Measurements from ENCODE around the gene RAPGEF5.

RAPGEF5 gene

DNA sequence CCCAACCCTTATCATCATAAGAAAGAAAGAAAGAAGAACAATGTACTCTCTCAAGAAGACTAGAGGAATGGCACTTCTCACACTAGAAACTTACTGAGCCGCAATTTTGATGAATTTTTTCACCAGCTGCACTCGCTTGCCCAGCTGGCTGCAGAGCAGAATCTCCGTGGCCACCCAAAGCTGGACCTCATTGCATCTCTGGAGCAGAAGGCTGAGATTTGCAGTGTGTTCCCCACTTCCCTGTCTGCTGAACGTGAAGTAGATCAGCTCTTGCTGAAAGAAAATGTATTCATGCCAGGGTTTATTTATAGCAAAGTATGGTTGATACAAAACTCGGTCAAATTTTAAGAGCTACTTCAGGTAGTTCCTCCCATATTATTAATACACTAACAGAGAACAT is 212.0 kb downstream of the RAPGEF5 start:
- DNase-seq, result no peak

DNA sequence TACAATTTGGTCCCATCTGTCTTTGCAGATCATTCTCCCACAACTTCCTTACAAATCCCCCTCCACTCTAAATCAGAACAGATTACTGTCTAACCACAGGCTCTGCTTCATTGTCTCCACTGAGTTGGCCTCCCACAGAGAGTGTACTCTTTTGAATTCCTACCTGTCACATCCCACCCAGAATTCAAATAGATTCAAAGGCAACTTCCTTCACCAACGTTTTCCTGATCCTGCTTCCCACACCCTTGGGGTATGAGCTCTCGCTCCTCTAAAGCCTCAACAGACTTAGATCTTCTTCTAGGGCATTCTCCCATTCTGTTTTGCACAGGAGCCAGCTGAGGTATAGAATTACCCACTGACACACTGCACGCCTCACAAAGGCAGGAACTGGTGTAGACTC is 213.5 kb downstream of the RAPGEF5 start:
- DNase-seq, result no peak

GRCh38 chr7:22142572-22142971 is 214.4 kb downstream of the RAPGEF5 start:
- DNase-seq, result no peak

GRCh38 chr7:22141355-22141754 is 215.6 kb downstream of the RAPGEF5 start:
- no peak for DNase-seq

- DNase-seq, result no peak
Observed at GRCh38 chr7:22140578-22140977, 216.4 kb downstream of the RAPGEF5 start.

DNA sequence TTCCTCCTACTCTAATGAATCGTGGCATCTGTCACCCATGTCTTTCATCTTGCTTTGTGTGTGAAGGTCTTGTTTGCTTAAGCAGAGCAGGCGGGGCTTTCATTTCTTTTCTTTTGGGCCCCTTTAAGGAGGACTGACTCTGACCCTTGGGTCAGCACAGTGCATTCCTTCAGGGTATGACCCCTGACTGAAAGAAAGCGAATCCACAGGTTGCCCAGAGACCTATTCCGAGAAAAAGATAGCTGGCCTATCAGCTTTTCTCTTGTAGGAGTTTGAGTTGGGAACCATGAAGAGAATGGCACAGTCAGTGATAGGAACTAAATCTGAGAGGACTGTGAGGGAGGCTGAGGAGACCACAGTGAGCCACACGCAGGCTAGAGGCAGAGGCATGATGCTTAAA is 218.1 kb downstream of the RAPGEF5 start:
- DNase-seq, result no peak

GRCh38 chr7:22138106-22138505 is 218.8 kb downstream of the RAPGEF5 start:
- DNase-seq, result no peak

- DNase-seq, result no peak
Observed at GRCh38 chr7:22137466-22137865, 219.5 kb downstream of the RAPGEF5 start.

DNA sequence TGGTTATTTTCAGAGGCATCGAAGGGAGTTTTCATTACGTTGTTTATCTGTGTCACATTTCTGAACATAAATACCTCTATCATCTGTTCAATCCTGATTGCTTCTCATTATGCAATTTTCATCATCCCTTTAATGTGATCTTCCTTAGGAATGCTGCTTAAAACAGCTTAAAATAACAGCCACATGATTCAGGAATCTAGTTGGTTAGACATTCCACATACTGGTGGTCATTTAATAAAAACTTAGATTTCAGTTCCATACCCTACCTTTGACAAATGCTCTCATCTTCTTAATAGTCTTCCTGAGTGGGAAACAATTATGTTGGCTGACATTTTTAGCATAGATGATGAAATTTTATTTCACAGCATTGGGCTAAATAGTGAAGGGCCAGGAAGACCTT is 219.9 kb downstream of the RAPGEF5 start:
- no peak for DNase-seq

DNA sequence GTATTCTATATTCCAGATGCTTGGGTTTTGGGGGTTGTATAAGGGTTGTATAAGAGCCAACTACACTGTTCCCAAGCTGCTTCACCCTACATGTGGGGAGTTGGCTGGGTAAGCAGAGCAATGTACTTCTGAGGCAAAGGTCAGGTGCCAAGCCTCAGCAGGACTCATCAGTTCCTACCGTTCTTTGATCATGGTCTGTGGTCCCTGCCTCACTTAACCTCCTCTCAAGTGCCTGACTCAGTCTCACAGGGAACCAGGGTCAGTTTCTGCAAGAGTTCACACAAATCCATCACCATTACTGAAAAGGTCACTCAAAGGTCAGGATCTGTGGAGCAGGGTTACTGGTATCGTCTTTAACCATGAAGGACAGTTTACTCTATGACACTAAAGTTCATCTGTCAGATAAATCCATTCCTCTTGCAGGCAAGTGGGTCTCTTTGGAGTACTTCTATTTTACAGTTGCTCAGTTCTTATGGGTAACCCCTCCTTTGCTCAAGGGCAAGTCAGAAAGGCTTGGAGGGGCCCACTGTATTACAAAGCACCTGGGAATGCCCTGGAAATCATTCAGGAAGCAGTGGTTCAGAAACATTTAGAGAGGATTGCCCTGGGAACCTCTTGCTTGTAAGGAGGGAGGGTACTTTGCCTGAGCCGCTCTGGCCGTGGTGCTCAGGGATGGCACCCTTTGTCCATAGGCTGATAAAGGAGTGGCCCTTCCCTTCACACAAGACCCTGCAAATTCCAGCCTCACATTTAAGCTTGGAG is 227.0 kb downstream of the RAPGEF5 start:
- no peak for DNase-seq

- no peak for DNase-seq
Observed at GRCh38 chr7:22129166-22129565, 227.8 kb downstream of the RAPGEF5 start.

GRCh38 chr7:22128528-22128920 is 228.4 kb downstream of the RAPGEF5 start:
- no peak for DNase-seq

- no peak for DNase-seq
Observed at GRCh38 chr7:22127835-22128527, 229.0 kb downstream of the RAPGEF5 start.

DNA sequence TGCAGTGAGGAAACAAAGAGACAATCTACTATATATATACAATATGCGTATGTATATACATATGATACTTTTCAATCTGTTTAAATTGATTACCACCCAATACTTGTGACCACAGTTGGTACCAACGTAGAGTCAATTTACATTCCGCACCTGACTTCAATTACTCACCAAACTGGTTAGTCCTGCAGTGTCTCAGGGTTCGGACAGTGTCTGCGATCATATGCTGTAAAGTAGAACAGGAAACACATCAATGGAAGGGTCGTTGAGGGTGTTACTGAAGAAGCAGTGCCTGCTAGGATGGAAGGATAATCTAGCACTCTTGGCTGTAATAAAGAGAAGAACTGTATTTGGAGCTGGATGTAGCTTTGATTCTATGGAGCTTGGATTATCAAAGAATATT is 231.5 kb downstream of the RAPGEF5 start:
- no peak for DNase-seq

- DNase-seq, result no peak
Observed at GRCh38 chr7:22124941-22125340, 232.0 kb downstream of the RAPGEF5 start.

DNA sequence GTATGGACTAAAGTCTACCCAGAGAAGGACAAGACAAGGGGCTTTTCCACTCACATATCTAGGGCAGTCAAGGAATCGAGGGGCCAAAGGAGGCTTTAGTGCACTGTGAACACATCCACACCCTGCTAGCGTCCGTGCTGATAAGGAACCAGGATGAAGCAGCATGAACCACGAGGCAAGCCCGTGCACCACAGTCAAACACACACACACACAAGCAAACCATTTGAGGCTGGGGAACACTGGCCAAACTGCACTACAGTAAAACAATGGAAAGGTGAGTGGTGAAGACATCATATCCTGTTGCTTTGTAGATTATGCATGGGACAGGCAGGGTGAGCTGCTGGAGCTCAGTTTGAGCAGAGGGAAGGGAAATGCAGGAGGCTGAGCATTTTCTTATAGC is 233.8 kb downstream of the RAPGEF5 start:
- no peak for DNase-seq

DNA sequence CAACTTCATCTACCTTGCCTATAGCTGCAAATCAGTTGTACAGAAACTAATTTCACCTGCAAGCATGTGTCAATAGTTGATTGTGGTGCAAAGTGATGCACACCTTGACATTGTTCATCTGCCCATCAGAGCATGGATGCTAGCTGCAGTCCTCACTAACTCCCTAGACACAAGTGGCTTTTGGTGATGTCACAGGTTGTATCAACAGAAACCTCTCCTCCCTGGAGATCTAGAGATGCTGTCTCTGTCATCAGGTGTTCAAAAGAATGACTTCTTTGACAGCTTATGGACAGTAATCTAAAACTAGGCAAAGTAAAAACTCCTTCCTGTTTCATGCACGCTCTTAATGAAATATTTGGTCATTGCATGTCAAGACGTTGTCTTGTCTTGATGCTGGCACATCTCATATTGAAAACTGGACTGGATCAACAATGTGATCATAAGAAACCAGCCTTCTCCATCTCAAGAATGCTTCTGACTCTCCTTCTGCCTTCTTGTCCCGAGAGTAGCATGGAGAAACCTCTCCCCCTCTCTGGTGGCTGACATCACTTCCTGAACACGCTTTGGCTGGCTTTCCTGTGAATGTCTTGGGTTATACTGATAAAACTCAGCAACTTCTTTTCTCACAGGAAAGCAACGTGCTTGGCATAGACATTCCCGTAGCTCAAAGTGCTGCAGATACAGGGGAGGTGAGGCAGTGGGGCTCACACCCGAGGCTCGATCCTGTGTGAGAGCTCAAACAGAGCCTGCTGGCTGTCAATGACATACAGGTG is 235.1 kb downstream of the RAPGEF5 start:
- DNase-seq, result no peak

- DNase-seq, result no peak
Observed at GRCh38 chr7:22120391-22121053, 236.4 kb downstream of the RAPGEF5 start.

DNA sequence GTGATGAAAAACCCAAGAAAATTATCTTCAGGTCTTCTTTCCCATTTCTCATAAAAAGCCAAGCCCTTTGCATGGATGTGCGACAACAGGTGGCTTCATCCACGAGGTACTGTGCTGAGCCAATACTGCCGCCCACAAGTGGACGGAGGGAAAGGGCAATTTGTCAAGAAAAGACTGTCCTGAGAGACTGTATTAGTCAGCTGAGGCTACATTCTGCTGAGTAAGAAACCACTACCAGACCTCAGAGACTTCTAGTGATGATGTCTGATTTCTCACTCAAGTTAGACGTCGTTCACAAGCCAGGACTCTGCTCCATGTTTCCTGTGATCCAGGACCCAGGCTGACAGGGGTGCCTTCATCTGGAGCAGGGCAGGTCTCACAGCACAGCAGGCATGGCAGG is 239.7 kb downstream of the RAPGEF5 start:
- no peak for DNase-seq

DNA sequence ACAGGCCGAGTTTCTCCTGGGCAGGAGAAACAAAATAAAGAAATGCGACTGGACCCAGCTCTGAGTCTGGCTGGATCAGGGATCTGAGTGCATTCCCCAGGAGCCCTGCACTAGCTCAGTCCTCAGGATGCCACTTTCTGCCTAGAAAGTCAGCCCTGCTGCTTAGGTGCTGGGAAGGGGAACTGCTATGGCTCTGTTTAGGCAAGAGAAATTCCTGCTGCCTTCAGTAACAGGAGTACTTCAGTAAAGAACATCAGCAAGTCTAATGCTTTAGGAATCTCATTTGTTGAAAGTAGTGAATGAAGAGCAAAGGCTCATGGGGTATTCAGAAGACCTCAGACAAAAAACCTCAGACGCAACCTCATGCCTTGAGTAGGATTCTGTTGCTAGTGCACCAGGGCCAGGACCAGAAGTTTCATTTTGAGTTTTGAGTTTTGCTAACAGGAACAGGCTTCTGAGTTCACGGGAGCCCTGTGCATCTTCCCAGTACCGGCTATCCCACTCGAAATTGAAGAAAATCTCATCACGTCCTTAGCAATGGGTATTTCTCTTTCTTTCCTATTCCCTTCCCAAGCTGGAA is 240.4 kb downstream of the RAPGEF5 start:
- DNase-seq, result no peak

GRCh38 chr7:22115689-22116088 is 241.3 kb downstream of the RAPGEF5 start:
- no peak for DNase-seq

DNA sequence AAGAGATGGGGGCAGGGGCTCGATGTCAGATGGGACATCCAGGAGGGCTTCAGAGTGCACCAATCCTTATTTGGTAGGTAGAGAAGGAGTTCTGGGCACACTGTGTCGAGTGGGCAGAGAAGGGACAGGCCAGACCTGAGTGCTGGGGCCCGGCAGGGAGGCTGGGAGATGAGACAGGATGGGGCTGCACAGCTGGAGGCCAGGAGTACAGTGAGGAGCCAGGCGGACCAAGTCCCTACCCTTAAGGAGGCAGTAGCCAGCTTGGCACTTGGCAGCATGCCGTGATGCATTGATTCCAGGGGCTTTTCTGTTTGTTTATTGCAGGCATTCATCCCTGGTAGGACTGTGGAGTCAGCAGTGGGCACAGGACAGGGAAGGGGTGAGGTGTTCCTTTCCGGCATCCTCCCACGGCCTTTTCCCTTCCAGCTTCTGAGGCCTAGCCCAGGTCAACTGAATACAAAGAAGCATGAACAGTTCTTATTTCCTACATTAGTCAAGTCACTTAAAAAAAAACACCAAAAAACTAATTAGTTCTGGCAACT is 242.4 kb downstream of the RAPGEF5 start:
- no peak for DNase-seq

- DNase-seq, result no peak
Observed at GRCh38 chr7:22113041-22113440, 243.9 kb downstream of the RAPGEF5 start.

Measured in NCI-H748 treated with DMSO at 0.1 percent for 48 hours (cell line).